ENCODE data around the gene SESTD1. TPM values are rescaled to one million over a fixed set of nuclear protein-coding genes. Genes with fewer than 3 reads are reported as not detected.

Gene SESTD1
- total and polyA plus RNA-seq, 2 experiments from 2014 or later, result 12.6 to 21.6 TPM

DNA sequence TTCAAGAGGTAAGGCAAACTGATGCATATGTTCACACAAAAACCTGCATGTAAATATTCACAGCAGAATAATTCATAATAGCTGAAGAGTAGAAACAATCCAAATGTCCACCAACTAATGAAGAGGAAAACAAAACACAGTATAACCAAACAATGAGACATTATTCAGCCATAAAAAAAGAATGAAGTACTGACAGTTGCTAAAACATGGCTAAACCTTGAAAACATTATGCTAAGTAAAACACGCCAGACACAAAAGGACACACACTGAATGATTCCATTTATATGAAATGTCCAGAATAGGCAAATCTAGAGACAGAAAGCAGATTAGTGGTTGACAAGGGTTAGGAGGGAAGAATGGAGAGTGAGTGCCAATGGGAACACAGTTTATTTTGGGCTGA is 86.9 kb downstream of the SESTD1 start:
- Histone ChIP-seq H3K4me3 (no peak overlapping the region), H3F3A (replicated peaks; ENCODE audit: low read depth) (no peaks in the 10 kb centered on the region), H3K9me2 (ENCODE audit: insufficient read depth) (no peaks in the 10 kb centered on the region), H3K27me3 (ENCODE audit: insufficient read depth) (no peaks in the 10 kb centered on the region), H2AFZ (no peak overlapping the region), H3K36me3 (ENCODE audit: insufficient read depth) (no peaks in the 10 kb centered on the region), H3K27ac (ENCODE audit: low read depth) (no peak overlapping the region), H3K79me2 (replicated peaks; ENCODE audit: insufficient read depth) (no peaks in the 10 kb centered on the region), H4K20me1 (replicated peaks; ENCODE audit: insufficient read depth) (no peaks in the 10 kb centered on the region), H3K4me1 (ENCODE audit: insufficient read depth) (peaks cover 20% of the 10 kb centered on the region; the same call in 1 of the 2 replicates), H3K4me2 (no peak overlapping the region)
- H3K4me1 Mint-ChIP-seq, result peaks cover 55% of the 10 kb centered on the region
- H3K27me3 Mint-ChIP-seq (ENCODE audit: insufficient read depth, low read depth, poor library complexity), result peaks cover 7% of the 10 kb centered on the region
- ATAC-seq (no peak), DNase-seq (ENCODE audit: low spot score) (no peak)
- H3K36me3 Mint-ChIP-seq (ENCODE audit: low read depth), result peaks cover 4% of the 10 kb centered on the region
- no peak overlapping the region for H3K4me3 Mint-ChIP-seq
- no peak for TF ChIP-seq ZNF331 (CRISPR knock-in tag; IDR thresholded peaks at IDR 0.05; ENCODE audit: low read depth)
- peak overlapping the region; percentile 61; the same call in 1 of the 2 replicates for H3K27ac Mint-ChIP-seq
- H3K9me3 Mint-ChIP-seq, result peaks cover 4% of the 10 kb centered on the region; the same call in 1 of the 3 replicates

DNA sequence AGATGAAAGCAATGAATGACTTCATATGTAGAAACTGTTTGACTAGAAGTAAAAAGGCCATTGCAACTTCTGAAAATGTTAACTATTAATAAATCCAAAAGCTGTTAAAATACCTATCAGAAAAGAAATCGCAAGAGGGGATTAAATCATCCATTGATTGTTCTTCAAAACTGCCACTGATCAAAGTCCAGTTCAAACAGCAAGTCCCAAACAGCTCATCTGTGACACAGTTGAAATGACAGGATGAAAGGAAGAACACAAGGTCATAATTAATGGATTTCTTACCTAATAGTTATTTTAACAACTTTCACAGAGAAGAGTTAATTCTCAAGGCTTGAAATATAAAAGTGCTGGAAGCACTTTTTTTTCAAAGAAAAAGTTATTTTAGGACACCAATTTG is 90.4 kb downstream of the SESTD1 start:
- Histone ChIP-seq H3F3A (replicated peaks; ENCODE audit: low read depth) (no peaks in the 10 kb centered on the region), H3K36me3 (ENCODE audit: insufficient read depth) (no peaks in the 10 kb centered on the region), H3K27me3 (ENCODE audit: insufficient read depth) (no peaks in the 10 kb centered on the region), H3K4me2 (no peak overlapping the region), H4K20me1 (replicated peaks; ENCODE audit: insufficient read depth) (no peaks in the 10 kb centered on the region), H2AFZ (no peak overlapping the region), H3K27ac (ENCODE audit: low read depth) (no peak overlapping the region), H3K4me3 (no peak overlapping the region), H3K79me2 (replicated peaks; ENCODE audit: insufficient read depth) (no peaks in the 10 kb centered on the region), H3K4me1 (ENCODE audit: insufficient read depth) (peaks cover 9% of the 10 kb centered on the region; the same call in 1 of the 2 replicates), H3K9me2 (ENCODE audit: insufficient read depth) (no peaks in the 10 kb centered on the region)
- DNase-seq (ENCODE audit: low spot score), result no peak
- no peak overlapping the region for H3K4me3 Mint-ChIP-seq
- TF ChIP-seq, protein P1, sequence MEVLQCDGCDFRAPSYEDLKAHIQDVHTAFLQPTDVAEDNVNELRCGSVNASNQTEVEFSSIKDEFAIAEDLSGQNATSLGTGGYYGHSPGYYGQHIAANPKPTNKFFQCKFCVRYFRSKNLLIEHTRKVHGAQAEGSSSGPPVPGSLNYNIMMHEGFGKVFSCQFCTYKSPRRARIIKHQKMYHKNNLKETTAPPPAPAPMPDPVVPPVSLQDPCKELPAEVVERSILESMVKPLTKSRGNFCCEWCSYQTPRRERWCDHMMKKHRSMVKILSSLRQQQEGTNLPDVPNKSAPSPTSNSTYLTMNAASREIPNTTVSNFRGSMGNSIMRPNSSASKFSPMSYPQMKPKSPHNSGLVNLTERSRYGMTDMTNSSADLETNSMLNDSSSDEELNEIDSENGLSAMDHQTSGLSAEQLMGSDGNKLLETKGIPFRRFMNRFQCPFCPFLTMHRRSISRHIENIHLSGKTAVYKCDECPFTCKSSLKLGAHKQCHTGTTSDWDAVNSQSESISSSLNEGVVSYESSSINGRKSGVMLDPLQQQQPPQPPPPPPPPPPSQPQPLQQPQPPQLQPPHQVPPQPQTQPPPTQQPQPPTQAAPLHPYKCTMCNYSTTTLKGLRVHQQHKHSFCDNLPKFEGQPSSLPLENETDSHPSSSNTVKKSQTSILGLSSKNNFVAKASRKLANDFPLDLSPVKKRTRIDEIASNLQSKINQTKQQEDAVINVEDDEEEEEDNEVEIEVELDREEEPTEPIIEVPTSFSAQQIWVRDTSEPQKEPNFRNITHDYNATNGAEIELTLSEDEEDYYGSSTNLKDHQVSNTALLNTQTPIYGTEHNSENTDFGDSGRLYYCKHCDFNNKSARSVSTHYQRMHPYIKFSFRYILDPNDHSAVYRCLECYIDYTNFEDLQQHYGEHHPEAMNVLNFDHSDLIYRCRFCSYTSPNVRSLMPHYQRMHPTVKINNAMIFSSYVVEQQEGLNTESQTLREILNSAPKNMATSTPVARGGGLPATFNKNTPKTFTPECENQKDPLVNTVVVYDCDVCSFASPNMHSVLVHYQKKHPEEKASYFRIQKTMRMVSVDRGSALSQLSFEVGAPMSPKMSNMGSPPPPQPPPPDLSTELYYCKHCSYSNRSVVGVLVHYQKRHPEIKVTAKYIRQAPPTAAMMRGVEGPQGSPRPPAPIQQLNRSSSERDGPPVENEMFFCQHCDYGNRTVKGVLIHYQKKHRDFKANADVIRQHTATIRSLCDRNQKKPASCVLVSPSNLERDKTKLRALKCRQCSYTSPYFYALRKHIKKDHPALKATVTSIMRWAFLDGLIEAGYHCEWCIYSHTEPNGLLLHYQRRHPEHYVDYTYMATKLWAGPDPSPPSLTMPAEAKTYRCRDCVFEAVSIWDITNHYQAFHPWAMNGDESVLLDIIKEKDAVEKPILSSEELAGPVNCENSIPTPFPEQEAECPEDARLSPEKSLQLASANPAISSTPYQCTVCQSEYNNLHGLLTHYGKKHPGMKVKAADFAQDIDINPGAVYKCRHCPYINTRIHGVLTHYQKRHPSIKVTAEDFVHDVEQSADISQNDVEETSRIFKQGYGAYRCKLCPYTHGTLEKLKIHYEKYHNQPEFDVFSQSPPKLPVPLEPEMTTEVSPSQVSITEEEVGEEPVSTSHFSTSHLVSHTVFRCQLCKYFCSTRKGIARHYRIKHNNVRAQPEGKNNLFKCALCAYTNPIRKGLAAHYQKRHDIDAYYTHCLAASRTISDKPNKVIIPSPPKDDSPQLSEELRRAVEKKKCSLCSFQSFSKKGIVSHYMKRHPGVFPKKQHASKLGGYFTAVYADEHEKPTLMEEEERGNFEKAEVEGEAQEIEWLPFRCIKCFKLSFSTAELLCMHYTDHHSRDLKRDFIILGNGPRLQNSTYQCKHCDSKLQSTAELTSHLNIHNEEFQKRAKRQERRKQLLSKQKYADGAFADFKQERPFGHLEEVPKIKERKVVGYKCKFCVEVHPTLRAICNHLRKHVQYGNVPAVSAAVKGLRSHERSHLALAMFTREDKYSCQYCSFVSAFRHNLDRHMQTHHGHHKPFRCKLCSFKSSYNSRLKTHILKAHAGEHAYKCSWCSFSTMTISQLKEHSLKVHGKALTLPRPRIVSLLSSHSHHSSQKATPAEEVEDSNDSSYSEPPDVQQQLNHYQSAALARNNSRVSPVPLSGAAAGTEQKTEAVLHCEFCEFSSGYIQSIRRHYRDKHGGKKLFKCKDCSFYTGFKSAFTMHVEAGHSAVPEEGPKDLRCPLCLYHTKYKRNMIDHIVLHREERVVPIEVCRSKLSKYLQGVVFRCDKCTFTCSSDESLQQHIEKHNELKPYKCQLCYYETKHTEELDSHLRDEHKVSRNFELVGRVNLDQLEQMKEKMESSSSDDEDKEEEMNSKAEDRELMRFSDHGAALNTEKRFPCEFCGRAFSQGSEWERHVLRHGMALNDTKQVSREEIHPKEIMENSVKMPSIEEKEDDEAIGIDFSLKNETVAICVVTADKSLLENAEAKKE (CRISPR knock-in tag; IDR thresholded peaks at IDR 0.05), result no peak
- no peak for ATAC-seq
- H3K4me1 Mint-ChIP-seq, result peaks cover 26% of the 10 kb centered on the region
- no peak overlapping the region for H3K27ac Mint-ChIP-seq
- no peaks in the 10 kb centered on the region for H3K9me3 Mint-ChIP-seq
- no peaks in the 10 kb centered on the region for H3K36me3 Mint-ChIP-seq (ENCODE audit: low read depth)
- H3K27me3 Mint-ChIP-seq (ENCODE audit: insufficient read depth, low read depth, poor library complexity), result peaks cover 4% of the 10 kb centered on the region
